ENCODE results near the gene STXBP5. TPM values are rescaled to one million over a fixed set of nuclear protein-coding genes. Genes with fewer than 3 reads are reported as not detected.
"Not testable (repeated sequence)": the region's sequence is repeated elsewhere in the genome, so short reads cannot be mapped to it uniquely, and the experiment has no call there.

Gene STXBP5
- polyA plus RNA-seq, 1 of the 3 experiments (the other 2 are of a cell fraction): 9.9 TPM

GRCh38 chr6:147251072-147251471, 46.9 kb downstream of the STXBP5 start:
- WGBS (ENCODE audit: low lambda C conversion rate): 98% methylated on average over 16 of the region's 16 CpGs
- POLR2A ChIA-PET: no interaction called here
- CTCF ChIA-PET: interaction anchor here (0.6 kb wide), 1 partner anchor 27 kb away, joined by 4 read pairs; no protein-coding TSS in a partner anchor

GRCh38 chr6:147254929-147255473, 50.8 kb downstream of the STXBP5 start:
- H3K79me2 ChIP-seq (ENCODE audit: insufficient read depth); H3K4me2 ChIP-seq; H3K4me3 ChIP-seq (ENCODE audit: low read depth in 2 of 2, low read length in 1 of 2); DNase-seq; POLR2A ChIA-PET; H3F3A ChIP-seq (replicated peaks; ENCODE audit: insufficient read depth); H3K4me1 ChIP-seq (ENCODE audit: control insufficient read depth in 1 of 2, insufficient read depth in 2 of 2, low read depth in 1 of 2, low read length in 1 of 2); H3K9ac ChIP-seq; H3K27ac ChIP-seq (ENCODE audit: low read depth in 2 of 2, low read length in 1 of 2); H3K9me2 ChIP-seq; H4K20me1 ChIP-seq (ENCODE audit: insufficient read depth); H3K27me3 ChIP-seq (ENCODE audit: insufficient read depth); H3K9me3 ChIP-seq; CTCF ChIA-PET; H2AFZ ChIP-seq (ENCODE audit: low read depth): not testable (repeated sequence)
- 100% methylated on average over 6 of the region's 6 CpGs for WGBS (ENCODE audit: low lambda C conversion rate)
- peaks cover 13 to 17% of the 10 kb centered on the region in 2 experiments for H3K36me3 ChIP-seq (replicated peaks in 1 of 2; ENCODE audit: control insufficient read depth in 1 of 2, insufficient read depth in 2 of 2, low read length in 1 of 2)

More at GRCh38 chr6:147251072-147251471, 46.9 kb downstream of the STXBP5 start:
- H3K9me2 ChIP-seq: no peaks in the 10 kb centered on the region; the same call in 1 of the 2 replicates
- H3K4me3 ChIP-seq (ENCODE audit: low read depth in 2 of 2, low read length in 1 of 2): no peak overlapping the region; a peak in 1 of 4 replicates
- peaks cover 29 to 48% of the 10 kb centered on the region in 2 experiments for H3K36me3 ChIP-seq (replicated peaks in 1 of 2; ENCODE audit: control insufficient read depth in 1 of 2, insufficient read depth in 2 of 2, low read length in 1 of 2)
- H3K27ac ChIP-seq (ENCODE audit: low read depth in 2 of 2, low read length in 1 of 2): no peak overlapping the region
- DNase-seq: no peak
- H3K79me2 ChIP-seq (ENCODE audit: insufficient read depth): peaks cover 3% of the 10 kb centered on the region; the same call in 1 of the 2 replicates
- H3F3A ChIP-seq (replicated peaks; ENCODE audit: insufficient read depth): peaks cover 5% of the 10 kb centered on the region
- H3K9ac ChIP-seq: no peak overlapping the region
- TF ChIP-seq MEF2A (IDR thresholded peaks at IDR 0.05; ENCODE audit: borderline replicate concordance, low read depth) (no peak), ZBTB33 (IDR thresholded peaks at IDR 0.05; ENCODE audit: borderline replicate concordance, low read depth) (no peak), NFIC (IDR thresholded peaks at IDR 0.05; ENCODE audit: borderline replicate concordance) (no peak), MXI1 (IDR thresholded peaks at IDR 0.05; ENCODE audit: low read depth, low read length) (no peak), TAF1 (IDR thresholded peaks at IDR 0.05; ENCODE audit: borderline replicate concordance, low read depth, low read length) (no peak), CTCF (IDR thresholded peaks at IDR 0.05) (no peak), FOXJ3 (CRISPR knock-in tag; IDR thresholded peaks at IDR 0.05) (no peak), RXRA (IDR thresholded peaks at IDR 0.05; ENCODE audit: borderline replicate concordance, low read depth) (no peak), FOXM1 (IDR thresholded peaks at IDR 0.05; ENCODE audit: low read depth) (no peak), JUND (IDR thresholded peaks at IDR 0.05) (no peak), TEAD4 (IDR thresholded peaks at IDR 0.05; ENCODE audit: borderline replicate concordance, insufficient read depth) (no peak), FOSL2 (IDR thresholded peaks at IDR 0.05; ENCODE audit: borderline replicate concordance, low read depth) (no peak)
- TF ChIP-seq, protein P1, sequence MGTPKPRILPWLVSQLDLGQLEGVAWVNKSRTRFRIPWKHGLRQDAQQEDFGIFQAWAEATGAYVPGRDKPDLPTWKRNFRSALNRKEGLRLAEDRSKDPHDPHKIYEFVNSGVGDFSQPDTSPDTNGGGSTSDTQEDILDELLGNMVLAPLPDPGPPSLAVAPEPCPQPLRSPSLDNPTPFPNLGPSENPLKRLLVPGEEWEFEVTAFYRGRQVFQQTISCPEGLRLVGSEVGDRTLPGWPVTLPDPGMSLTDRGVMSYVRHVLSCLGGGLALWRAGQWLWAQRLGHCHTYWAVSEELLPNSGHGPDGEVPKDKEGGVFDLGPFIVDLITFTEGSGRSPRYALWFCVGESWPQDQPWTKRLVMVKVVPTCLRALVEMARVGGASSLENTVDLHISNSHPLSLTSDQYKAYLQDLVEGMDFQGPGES (IDR thresholded peaks at IDR 0.05; ENCODE audit: low read depth, low read length): no peak
- no peak overlapping the region for H3K4me2 ChIP-seq
- no peaks in the 10 kb centered on the region for H3K27me3 ChIP-seq (ENCODE audit: insufficient read depth)
- H4K20me1 ChIP-seq (ENCODE audit: insufficient read depth): no peaks in the 10 kb centered on the region
- H3K9me3 ChIP-seq: no peaks in the 10 kb centered on the region
- H2AFZ ChIP-seq (ENCODE audit: low read depth): no peak overlapping the region
- no peaks in the 10 kb centered on the region for H3K4me1 ChIP-seq (ENCODE audit: control insufficient read depth in 1 of 2, insufficient read depth in 2 of 2, low read depth in 1 of 2, low read length in 1 of 2)

Data from SK-N-SH (cell line).